NCI-H1436 (cell line): ENCODE data around the gene SMAD6.

Experiments
- DNase-seq: peaks from one replicate; lab custom pipeline; 2025; lab: John Stamatoyannopoulos, UW

SMAD6 gene

DNA sequence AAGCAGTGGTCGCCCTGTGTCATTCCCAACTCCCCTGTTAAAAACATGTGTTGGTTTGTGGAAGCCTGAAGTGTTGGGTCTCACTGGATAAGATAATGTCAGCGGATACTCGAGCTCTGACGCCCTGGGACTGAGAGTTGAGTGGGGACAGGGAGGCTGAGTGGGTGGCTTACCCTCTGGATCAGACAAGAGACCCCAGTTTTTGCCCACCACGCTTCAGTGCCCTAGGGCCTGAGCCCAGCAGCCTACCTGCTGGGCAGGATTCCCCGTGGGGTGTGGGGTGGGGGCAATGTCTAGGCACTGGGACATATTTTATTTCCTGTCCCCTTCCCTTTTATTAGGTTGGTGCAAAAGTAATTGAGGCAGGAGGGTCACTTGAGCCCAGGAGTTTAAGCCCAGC, 75.0 kb downstream of the SMAD6 start:
- DNase-seq, result no peak

DNA sequence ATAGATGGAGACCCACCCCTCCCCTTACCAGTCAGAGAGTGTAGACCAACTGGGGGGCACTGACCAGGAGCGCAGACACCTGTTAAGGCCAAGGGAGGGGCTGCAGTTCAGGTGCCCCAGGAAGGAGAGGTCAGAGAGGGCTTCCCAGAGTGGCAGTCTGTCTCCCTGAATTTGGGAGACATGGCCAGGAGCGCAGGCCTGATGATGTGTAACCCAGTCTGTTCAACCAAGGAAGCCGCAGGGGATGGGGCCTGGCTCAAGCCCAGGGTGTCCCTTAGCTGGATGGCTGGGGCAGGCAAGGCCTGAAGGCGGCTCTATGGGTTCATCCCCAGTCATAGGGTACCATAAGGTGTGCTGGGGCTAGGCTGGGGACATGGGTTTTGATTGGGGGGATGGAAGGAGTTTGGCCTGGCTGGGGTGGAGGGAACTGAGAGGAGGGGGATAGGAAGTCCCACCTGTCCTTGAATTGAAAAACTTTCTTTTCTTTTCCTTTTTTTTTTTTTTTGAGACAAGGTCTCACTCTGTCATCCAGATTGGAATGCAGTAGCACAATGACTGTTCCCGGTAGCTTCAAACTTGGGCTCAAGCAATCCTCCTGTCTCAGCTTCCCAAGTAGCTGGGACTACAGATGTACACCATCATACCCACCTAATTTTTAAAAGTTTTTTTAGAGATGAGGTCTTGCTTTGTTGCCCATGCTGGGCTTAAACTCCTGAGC, 75.7 kb downstream of the SMAD6 start:
- DNase-seq, result no peak

GRCh38 chr15:66778314-66778665, 76.3 kb downstream of the SMAD6 start:
- DNase-seq, result no peak

DNA sequence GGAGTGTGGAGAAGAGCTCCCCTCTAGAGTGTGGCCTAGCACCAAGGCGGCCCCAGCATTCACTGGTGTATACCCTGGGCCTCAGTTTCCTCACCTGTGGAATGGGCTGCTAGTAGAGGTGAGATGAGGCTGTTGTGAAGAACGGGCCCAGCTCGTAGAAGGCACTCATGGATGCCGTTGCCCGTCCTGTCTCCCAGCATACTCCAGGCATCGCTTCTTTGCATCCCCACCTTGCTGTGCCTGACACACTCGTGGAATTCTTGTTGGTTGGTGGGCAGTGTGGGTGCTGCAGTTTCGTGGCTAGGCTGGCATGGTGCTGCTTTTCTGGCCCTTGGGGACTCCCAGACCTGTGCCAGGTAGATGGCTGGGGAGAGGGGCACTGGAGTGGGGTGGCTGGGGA, 76.7 kb downstream of the SMAD6 start:
- DNase-seq, result no peak

DNA sequence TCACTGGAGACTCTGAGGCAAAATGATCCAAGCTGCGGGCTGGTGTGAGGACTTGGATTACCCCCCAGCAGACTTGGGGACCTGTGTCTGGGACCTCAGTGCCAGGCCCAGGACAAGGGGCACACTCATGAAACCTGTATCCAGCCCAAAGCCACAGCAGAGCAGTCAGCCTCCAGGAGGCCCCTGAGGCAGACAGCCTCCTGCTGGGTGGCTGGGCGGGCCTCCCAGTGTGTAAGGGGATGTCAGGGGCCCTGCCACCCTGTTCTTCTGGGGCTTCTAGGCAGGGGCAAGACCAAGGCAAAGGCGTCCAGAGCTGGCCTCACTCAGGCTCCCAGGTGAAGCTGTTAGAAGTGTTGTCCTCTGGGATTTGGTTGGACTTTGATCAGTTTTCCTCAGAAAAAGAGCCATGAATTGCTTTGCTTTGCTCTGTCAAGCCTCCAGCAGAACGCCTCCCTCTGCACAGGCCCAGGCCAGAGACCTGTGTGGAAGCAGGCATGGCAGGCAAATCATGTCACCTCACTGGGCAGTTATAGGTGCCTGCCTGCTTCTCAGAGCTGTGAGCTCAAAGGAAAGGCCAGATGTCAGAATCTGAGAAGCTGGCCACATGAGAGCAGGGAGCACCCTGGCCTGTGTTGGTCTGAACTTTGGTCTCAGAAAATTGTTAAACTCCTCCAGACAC, 77.4 kb downstream of the SMAD6 start:
- no peak for DNase-seq

GRCh38 chr15:66780172-66780972, 78.3 kb downstream of the SMAD6 start:
- DNase-seq, result no peak

GRCh38 chr15:66780973-66781718, 79.1 kb downstream of the SMAD6 start:
- no peak for DNase-seq

DNA sequence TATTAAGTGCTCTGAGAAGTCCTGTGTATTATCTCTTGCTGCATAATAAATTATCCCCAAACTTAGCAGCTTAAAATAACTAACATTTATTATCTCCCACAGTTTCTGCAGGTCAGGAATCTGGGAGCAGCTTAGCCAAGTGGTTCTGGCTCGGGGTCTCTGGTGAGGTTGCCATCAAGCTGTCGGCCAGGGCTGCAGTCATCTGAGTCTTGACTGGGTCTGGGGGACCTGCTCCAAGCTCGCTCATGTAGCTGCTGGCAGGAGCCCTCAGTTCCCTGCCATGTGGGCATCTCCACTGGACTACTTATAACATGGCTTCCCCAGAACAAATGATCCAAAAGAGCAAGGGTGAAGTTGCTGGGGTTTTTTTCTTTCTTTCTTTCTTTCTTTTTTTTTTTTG, 80.7 kb downstream of the SMAD6 start:
- no peak for DNase-seq

DNA sequence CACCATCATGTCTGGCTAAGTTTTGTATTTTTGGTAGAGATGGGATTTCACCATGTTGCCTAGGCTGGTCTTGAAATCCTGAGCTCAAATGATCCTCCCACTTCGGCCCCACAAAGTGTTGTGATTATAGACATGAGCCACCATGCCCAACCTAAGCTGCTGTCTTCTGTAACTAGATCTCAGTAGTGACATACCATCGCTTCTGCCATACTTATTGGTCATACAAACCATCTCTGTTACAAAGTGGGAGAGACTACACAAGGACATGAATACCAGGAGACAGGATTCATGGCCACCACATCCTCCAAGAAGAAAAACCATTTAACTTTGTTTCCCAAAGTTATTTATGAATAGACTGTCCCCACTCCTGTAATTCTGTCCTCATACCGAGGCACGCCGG, 81.3 kb downstream of the SMAD6 start:
- DNase-seq, result no peak

- no peak for DNase-seq
Measured at GRCh38 chr15:66783725-66784124, 81.7 kb downstream of the SMAD6 start.

GRCh38 chr15:66784174-66784573, 82.1 kb downstream of the SMAD6 start:
- no peak for DNase-seq

GRCh38 chr15:66785637-66786036, 83.6 kb downstream of the SMAD6 start:
- no peak for DNase-seq

DNA sequence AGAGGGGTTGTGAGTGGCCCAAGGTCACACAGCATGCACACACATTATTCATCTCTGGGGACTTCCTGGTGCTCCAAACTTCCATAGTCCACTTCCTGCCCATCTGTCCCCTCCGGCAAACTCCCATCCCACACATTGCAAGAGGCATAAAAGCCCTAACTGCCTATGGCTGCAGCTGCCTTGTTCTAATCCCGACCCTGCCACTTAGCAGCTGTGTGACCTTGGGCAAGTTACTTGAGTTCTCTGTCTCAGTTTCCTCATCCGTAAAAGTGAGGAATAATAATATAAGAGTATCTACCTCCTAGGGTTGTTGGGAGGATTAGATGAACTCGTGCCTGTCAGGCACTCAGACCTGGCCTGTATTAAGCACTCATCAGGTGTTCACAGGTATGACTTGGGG, 84.2 kb downstream of the SMAD6 start:
- no peak for DNase-seq

DNA sequence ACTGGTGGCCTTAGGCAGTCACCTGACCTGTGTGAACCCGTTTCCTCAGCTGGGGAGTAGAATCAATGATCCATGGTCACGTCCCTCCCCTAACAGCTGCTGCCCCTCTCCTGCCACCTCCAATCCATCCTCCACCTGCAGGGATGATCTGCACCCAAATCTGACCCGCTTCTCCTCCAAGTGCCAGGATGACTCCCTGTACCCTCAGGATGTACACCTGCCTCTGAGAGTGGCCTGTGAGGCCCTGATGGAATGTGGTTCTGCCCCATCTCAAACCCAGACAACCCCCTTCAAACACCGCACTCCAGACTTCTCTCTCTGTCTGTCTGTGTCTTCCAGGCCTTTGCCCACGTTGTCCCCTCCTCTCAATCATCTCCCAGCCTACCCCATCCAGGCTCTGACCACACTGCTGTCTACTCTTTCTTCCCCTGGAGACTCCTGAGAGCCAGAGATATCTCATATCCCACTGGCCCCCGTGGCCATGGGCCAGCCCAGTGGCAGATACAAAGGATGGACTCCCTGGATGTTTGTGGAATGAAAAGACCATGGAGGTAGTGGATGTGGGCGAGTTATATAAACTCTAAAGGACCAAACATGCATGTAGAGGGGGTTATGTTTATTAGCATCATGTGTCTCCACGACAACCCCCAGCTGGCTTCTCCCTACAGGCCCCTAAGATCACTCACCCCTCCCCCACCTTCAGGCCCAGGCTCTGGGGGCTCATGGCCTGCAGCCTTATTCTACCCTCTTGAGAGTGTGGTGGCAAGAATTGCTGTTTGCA, 84.9 kb downstream of the SMAD6 start:
- DNase-seq, result no peak

DNA sequence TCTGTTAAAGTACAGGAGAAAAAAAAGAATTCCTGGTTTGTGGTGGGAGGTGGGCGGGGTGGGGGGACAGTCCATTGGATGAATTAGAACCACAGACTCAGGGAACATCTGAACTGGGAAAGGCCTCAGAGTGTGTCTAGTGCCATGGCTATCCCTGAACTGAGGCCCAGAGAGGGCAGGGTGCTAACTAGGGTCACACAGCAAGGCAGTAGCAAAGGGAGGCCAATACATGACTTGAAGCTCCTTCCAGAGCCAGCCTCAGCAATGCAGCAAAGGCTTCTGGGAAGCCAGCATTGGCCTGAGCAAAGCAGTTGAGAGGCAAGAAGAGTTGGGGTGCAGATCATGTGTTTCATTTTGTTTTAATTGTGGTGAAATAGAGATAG, 85.4 kb downstream of the SMAD6 start:
- no peak for DNase-seq

DNA sequence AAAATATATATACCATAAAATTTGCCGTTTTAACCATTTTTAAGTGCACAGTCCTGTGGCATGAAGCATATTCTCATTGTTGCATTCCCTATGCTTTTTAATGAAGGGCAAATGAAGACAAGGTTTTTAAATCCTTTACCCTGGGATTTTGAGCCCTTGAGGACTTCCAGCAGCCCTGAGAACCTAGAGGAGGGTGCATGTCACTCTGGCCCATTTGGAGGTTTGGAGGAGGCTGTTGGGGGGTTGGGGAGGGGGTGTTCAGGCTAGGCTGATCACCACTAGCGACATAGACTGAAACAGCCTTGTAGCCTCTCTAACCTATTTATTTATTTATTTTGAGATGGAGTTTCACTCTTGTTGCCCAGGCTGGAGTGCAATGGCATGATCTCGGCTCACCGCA, 86.0 kb downstream of the SMAD6 start:
- no peak for DNase-seq

- no peak for DNase-seq
Measured at GRCh38 chr15:66789029-66790025, 87.3 kb downstream of the SMAD6 start.

DNA sequence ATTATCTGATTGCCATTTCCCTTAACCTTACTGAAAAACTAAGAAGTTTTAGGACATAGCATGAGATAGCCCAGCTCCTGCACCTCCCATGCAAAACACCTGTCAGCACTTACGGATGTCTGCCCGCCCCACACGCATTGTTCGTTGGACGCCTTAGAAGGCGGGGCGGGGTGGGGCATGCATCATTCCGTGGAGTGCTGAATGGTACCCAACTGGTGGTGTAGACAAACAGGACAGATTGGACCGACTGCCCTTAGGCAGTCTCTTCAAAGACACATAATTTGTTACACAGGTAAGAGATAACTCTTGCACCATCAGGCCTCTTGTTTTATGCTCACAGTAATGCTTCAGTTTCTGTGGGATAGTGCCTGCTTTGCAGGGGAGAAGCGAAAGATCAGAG, 93.8 kb downstream of the SMAD6 start:
- no peak for DNase-seq

DNA sequence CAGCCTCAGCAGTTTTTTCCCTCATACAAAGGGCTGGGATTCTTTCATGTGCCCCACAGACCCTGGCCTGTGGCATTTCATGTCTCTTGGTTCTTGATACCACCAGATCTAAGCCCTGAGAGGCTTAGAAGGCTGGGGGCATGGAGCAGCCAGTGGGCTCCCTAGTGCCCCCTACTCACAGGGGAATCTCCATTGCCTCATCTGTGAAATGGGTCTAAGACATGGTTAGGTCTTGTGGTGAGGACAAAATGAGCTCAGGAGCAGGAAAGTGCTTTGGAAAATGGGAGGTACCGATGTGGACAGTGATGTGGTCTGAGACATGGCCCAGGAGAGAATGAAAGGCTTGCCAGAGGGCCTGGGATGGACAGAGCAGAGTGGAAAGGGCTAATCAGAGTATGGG, 94.3 kb downstream of the SMAD6 start:
- DNase-seq, result no peak

- DNase-seq, result no peak
Measured at GRCh38 chr15:66797921-66798320, 95.9 kb downstream of the SMAD6 start.
